HG03439 (cell line): ENCODE measurements around the gene TTLL11.
"Not testable (repeated sequence)": the region's sequence is repeated elsewhere in the genome, so short reads cannot be mapped to it uniquely, and the experiment has no call there.

Source experiments
- ATAC-seq: cut with Tn5 transposase; IDR thresholded peaks from one replicate; pipeline ENCODE4 v1.9.1; 2021; ENCODE audit warnings: mild to moderate bottlenecking, moderate library complexity; ENCODE audit not compliant: unreplicated experiment

The TTLL11 gene

GRCh38 chr9:122125509-122126330 is 32.6 kb upstream of the TTLL11 start:
- ATAC-seq: no peak

- ATAC-seq: peak; percentile 70
Measured at GRCh38 chr9:122125158-122125508, 32.0 kb upstream of the TTLL11 start.

GRCh38 chr9:122124528-122124927 is 31.4 kb upstream of the TTLL11 start:
- ATAC-seq: no peak

- ATAC-seq: no peak
Measured at GRCh38 chr9:122124048-122124447, 30.9 kb upstream of the TTLL11 start.

GRCh38 chr9:122122903-122123632 is 30.0 kb upstream of the TTLL11 start:
- no peak for ATAC-seq

- ATAC-seq: no peak
Measured at GRCh38 chr9:122122468-122122867, 29.4 kb upstream of the TTLL11 start.

- ATAC-seq: no peak
Measured at GRCh38 chr9:122121931-122122330, 28.8 kb upstream of the TTLL11 start.

GRCh38 chr9:122121391-122121790 is 28.3 kb upstream of the TTLL11 start:
- no peak for ATAC-seq

- ATAC-seq: no peak
Measured at GRCh38 chr9:122120316-122121071, 27.4 kb upstream of the TTLL11 start.

- no peak for ATAC-seq
Measured at GRCh38 chr9:122119721-122120120, 26.6 kb upstream of the TTLL11 start.

- no peak for ATAC-seq
Measured at GRCh38 chr9:122119166-122119521, 26.0 kb upstream of the TTLL11 start.

- ATAC-seq: no peak
Measured at GRCh38 chr9:122118343-122119165, 25.4 kb upstream of the TTLL11 start.

GRCh38 chr9:122117241-122117640 is 24.1 kb upstream of the TTLL11 start:
- ATAC-seq: not testable (repeated sequence)

- ATAC-seq: no peak
Measured at GRCh38 chr9:122116448-122117173, 23.5 kb upstream of the TTLL11 start.

- no peak for ATAC-seq
Measured at GRCh38 chr9:122116040-122116439, 22.9 kb upstream of the TTLL11 start.

- ATAC-seq: no peak
Measured at GRCh38 chr9:122115176-122116035, 22.3 kb upstream of the TTLL11 start.

GRCh38 chr9:122113574-122113973 is 20.5 kb upstream of the TTLL11 start:
- ATAC-seq: no peak

GRCh38 chr9:122112238-122112637 is 19.1 kb upstream of the TTLL11 start:
- no peak for ATAC-seq

GRCh38 chr9:122111413-122112085 is 18.4 kb upstream of the TTLL11 start:
- no peak for ATAC-seq
